Coronary artery (tissue), 2 donors: Measurements from ENCODE around the gene BCL6B.
"Not testable (repeated sequence)": the region's sequence is repeated elsewhere in the genome, so short reads cannot be mapped to it uniquely, and the experiment has no call there.

Experiments used
- DNase-seq: peaks from one replicate; pipeline ENCODE4 v3.0.0-alpha.2; 2017; ENCODE audit warnings: low spot score
- H3K27ac ChIP-seq, 2 donors: fragments of 200-600 bp; sonication (generic); one replicate each; pipeline ENCODE4 v1.5.1; 2016 to 2019
- H3K4me3 ChIP-seq: fragments of 200-600 bp; sonication (generic); 2 replicates; pipeline ENCODE4 v1.5.1; 2016; ENCODE audit warnings: mild to moderate bottlenecking, moderate library complexity
- TF ChIP-seq, protein P1 (sequence below): fragments of 200-600 bp; sonication (generic); IDR thresholded peaks from one replicate; pipeline ENCODE4 v1.5.1; 2019; ENCODE audit warnings: antibody characterized with exemption

BCL6B gene

GRCh38 chr17:7043182-7043496, 20.3 kb downstream of the BCL6B start:
- DNase-seq: no peak
- TF ChIP-seq, protein P1, sequence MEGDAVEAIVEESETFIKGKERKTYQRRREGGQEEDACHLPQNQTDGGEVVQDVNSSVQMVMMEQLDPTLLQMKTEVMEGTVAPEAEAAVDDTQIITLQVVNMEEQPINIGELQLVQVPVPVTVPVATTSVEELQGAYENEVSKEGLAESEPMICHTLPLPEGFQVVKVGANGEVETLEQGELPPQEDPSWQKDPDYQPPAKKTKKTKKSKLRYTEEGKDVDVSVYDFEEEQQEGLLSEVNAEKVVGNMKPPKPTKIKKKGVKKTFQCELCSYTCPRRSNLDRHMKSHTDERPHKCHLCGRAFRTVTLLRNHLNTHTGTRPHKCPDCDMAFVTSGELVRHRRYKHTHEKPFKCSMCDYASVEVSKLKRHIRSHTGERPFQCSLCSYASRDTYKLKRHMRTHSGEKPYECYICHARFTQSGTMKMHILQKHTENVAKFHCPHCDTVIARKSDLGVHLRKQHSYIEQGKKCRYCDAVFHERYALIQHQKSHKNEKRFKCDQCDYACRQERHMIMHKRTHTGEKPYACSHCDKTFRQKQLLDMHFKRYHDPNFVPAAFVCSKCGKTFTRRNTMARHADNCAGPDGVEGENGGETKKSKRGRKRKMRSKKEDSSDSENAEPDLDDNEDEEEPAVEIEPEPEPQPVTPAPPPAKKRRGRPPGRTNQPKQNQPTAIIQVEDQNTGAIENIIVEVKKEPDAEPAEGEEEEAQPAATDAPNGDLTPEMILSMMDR: no peak
- Histone ChIP-seq H3K4me3 (peak overlapping the region; percentile 72), H3K27ac (peak overlapping the region in 1 of 2 donors; percentile 5)

DNA sequence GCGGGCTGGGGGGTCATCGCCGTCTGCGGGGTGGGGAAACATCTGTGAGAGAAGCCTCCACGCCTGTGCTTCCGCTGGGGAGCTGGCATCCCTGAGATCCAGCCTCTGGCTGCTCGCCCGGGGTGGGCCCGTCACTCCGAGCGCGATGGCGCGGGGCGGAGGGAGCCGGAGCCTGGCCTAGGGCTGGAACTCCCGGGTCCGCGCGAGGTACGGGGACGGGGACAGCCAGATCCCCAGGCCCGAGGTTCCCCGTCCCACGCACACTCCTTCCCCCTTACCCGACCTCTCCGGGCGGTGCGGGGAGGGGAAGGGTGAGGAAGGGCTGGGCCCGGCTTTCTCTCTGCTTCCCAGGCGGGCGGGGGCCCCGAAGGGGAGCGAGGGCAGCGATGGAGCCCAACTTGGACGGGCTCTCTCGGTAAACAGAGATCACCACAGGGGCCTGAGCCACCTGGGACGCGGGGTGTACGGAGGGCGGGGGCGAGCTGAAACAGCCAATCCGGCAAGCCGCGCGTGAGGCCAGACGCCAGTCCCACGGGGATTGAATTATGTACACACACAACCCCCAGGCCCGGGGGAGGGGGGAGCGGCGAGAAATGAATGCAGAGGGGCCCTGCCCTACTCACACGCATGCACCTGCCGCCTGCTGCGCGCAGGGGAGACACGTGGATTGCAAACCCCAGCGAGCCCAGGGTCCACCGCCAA, 20.8 kb downstream of the BCL6B start, which contains the start of gene SLC16A11:
TSS of gene SLC16A11 (minus strand) at position 596 of the 702 bp plus-strand sequence. CDS start at position 17, 579 bp downstream.
- TF ChIP-seq, protein P1: no peak
- DNase-seq: no peak
- H3K27ac ChIP-seq: peak within 1 kb of the TSS in 1 of 2 donors; percentile 5
- H3K4me3 ChIP-seq: peak within 1 kb of the TSS; percentile 72

DNA sequence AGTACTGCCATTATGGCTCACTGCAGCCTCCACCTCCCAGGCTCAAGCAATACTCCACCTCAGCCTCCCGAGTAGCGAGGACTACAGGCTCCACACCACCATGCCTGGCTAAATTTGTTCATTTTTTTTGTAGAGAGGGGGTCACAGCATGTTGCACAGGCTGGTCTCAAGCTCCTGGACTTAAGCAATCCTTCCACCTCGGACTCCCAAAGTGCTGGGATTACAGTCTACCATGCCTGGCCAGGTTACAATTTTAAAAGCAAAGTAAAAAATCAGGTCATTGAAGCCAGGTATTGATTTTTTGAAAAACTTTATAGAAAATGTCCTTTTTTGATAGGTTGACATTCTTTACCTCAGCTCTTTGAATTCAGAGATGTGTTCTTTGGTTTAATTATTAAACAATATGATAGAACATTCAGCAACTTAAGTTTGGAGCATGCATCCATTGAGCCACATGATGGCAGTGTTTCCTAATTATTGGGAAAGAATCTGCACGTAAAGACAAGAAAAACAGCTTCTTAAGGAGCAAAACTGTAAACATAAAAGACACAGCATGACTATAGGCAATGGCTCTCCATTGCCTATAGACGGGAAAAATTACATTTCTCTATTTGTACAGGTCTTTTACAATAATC, 22.8 kb downstream of the BCL6B start:
- DNase-seq: no peak
- TF ChIP-seq, protein P1: peak; percentile 57
- Histone ChIP-seq H3K4me3 (peak overlapping the region; percentile 46), H3K27ac (no peak overlapping the region)

- TF ChIP-seq, protein P1: no peak
- DNase-seq: no peak
- H3K27ac ChIP-seq: no peak overlapping the region
These were observed 23.4 kb downstream of the BCL6B start for GRCh38 chr17:7046127-7046724.

GRCh38 chr17:7046725-7047397, 24.0 kb downstream of the BCL6B start:
- peak overlapping the region; percentile 46 for H3K4me3 ChIP-seq
- H3K27ac ChIP-seq, DNase-seq: not testable (repeated sequence)

More at GRCh38 chr17:7046127-7046724, 23.4 kb downstream of the BCL6B start:
- H3K4me3 ChIP-seq: peak overlapping the region; percentile 46

DNA sequence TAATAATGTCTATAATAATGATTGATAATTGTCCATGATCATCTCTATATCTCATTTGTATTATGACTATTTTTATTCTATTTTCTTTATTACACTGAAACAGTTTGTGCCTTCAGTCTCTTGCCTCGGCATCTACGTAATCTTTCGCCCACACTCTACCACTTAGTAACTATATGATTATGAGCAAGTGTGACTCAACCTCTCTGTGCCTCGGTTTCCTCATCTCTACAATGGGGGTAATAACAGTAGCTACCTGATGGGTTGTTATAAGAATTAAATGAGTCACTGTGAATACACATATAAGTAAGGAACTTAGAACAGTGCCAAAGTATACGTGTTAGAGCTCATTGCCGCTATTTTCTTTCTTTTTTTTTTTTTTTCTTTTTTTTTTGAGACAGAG, 24.7 kb downstream of the BCL6B start:
- TF ChIP-seq, protein P1: no peak
- Histone ChIP-seq H3K4me3 (no peak overlapping the region), H3K27ac (no peak overlapping the region)
- DNase-seq: no peak

GRCh38 chr17:7048968-7049367, 26.1 kb downstream of the BCL6B start:
- Histone ChIP-seq H3K4me3 (no peak overlapping the region), H3K27ac (no peak overlapping the region)
- TF ChIP-seq, protein P1: no peak
- no peak for DNase-seq

DNA sequence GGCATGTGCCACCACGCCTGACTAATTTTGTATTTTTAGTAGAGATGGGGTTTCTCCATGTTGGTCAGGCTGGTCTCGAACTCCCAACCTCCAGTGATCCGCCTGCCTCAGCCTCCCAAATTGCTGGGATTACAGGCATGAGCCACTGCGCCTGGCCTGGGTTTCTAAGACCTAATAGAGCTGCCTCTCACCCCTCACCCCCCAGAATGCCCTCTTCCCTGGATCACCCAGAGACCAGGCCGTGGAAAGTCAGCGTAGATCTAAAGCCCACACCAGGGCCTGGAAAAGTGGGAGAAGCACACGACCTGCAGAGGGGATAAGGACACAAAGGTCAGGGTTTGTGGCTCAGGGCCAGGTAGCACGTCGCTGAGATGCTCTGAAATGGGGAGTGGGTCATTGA, 27.7 kb downstream of the BCL6B start:
- H3K27ac ChIP-seq, DNase-seq, H3K4me3 ChIP-seq: not testable (repeated sequence)
